ENCODE data around the gene ZNF266.

ZNF266 gene

DNA sequence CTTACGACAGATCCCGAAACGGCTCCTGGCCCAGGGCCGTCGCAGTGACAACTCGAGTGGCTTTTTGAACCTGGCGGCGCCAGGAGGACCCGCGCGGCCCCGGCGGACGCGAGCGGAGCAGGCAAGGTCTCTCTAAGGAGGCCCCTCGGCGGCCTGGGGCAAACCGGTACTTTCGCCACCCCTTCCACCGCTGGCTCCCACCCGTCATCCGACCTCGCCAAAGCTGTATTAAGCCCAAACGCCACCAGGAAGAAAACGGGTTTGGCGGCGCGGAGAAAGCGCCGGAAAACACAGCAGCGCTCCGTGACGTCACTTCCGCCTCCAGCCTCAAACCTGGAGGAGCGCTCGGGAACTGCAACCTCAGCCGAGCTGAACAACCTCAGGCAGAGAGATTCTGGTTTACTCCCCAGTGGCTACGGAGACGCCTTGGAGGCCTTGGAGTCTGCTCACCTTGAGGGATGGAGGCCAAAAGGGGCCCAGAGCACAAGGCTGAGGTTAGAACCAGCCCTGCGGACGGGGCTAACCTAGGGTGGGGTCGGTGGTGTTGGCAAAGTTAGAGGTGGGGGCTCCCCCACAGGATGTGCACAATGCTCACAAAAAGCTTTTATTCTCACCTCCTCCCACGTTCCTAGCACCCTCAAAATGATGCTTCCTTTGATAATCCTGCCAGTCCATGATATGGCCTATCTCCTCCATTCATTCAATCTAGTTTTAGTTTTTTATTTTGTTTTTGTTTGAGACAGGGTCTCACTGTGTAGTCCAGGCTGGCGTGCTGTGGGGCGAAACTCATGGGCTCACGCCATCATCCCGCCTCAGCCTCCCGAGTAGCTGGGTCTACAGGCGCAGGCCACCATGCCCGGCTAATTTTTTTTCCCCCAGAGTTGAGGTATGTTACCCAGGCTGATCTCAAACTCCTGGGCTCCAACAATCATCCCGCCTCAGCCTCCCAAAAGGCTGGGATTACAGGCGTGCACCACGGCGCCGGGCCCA is at the start of gene ZNF266:
Gene ZNF266 (minus strand): TSS at position 295 of the 990 bp plus-strand sequence. CDS start 15,484 bp downstream, outside the sequence.
- DNase-seq, result peak; percentile 93

DNA sequence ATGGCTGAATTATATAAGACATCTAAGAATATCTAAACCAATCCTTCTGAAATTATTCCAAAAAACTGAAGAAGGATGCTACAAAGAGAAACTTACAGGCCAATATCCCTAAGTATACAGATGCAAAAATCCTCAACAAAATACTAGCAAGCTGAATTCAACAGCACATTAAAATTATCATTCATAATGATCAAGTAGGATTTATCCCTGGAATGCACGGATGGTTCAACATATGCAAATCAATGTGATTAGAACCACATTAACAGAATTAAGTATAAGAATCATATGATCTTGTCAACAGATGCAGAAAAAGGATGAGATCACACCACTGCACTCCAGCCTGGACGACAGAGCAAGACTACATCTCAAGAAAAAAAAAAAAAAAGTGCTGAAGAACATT is 49.8 kb upstream of the ZNF266 start:
- DNase-seq, result no peak

DNA sequence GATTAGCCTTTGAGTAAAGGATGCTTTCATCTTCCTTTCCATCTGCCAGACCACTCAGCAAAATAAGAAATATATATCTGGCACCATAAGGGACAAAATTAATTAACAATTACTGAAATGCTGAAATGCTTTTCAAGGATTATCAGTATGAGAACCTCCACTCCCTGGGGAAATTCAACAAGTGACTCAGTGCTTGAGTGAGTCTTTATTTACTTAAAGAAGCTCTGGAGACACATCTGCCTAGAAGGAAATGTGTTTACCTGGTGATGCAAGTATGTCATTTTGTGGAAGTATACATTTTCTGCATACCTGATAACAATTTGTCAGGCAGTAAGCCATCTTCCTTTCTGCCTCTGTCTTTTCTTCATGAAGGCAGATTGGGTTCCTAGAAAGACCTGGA is 39.6 kb upstream of the ZNF266 start:
- no peak for DNase-seq

DNA sequence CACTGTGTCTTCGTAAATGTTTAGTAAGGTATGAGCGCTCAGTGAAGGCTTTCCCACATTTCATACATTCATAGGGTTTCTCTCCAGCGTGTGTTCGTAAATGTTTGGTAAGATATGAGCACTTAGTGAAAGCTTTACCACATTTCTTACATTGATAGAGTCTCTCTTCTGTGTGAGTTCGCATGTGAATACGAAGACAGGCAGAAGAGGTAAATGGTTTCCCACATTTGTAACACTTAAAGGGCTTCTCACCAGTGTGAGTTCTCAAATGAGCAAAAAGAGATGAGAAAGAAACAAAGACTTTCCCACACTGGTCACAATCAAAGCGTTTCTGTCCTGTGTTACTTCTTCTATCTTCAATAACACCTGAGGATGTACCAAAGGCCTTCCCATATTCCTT is 31.8 kb upstream of the ZNF266 start:
- no peak for DNase-seq

DNA sequence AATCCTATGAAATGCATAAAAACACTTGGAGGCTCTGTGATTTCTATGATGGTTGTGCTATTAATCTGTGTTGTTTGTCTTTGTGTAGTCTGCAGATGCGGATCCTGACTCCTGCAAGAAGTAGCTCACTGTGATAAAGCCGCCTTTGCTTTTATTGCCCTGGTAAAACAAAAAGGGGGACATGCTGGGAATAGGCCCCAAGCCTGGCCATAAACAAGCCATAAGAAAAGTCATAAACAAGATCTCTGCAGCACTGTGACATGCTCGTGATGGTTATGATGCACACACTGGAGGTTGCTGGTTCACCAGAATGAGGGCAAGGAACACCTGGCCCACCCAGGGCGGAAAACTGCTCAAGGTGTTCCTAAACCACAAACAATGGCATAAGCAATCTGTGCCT is 26.6 kb upstream of the ZNF266 start:
- no peak for DNase-seq

DNA sequence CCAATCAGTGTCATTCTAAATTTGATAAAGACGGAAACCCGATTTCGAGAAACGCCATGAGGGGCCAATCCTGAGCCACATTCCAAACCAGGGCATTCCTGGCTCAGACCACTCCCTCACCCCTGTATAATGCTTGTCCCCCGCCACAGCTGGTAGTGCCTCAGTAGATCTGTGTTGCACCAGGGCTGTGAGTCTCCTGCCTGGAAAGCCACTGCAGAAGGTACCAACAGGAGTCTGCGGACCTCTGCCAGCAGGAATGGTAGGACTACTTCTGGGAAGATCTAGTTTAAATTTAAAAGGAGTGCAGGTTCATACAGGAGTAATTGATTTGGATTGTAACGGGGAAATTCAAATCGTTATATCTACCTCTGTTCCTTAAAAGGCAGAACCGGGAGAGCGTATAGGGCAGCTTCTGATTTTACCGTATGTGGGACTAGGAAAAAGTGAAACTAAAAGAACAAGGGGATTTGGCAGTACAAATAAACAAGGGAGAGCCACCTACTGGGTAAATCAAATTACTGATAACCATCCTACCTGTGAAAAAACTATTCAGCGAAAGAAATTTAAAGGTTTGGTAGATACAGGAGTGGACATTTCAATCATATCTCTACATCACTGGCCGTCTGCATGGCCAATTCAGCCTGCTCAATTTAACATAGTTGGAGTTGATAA is 20.8 kb upstream of the ZNF266 start:
- DNase-seq, result no peak

DNA sequence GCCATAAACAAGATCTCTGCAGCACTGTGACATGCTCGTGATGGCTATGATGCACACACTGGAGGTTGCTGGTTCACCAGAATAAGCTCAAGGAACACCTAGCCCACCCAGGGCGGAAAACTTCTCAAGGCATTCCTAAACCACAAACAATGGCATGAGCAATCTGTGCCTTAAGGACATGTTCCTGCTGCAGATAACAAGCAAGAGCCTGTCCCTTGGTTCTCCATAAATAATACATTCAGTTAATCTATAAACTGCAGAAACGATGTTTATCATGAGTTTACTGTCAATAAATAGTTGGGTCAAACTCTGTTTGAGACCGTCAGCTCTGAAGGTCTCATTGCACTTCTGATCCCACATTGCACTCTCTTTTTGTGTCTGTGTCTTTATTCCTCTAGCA is 18.6 kb upstream of the ZNF266 start:
- DNase-seq, result no peak

DNA sequence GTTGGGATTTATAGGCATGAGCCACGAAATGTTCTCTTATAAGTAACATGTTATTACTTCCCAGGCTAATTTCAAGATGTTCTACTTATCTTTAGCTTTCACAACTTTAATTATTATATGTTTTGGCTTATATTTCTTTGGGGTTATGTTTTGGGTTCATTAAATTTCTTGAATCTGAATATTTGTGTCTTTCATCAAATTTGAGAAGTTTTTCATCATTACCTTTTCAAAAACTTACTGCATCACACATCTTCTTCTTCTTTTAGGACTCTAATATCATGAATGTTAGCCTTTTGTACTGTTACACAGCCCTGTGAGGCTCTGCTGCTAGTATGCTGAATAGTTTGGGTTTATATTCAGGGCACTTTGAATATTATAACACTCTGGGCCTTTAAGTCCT is 9.7 kb upstream of the ZNF266 start:
- no peak for DNase-seq

DNA sequence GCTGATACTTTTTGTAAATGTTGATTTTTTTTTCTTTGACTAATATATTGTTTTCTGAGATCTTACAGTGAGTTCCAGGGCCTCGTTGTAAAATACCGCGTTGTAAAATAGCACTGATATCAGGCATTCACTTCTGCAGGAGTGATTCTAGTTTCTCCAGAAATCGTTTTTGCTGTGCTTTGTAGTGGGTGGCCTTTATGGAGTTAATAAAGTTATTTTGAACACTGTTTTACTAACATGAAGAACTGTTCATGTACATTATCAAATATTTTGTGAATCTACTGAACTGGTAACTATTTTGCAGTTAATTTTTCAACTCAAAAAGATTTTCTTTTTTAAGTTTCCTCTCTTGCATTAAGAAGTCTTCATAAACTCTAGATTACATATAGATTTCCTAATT is 985 bp upstream of the ZNF266 start:
- no peak for DNase-seq

DNA sequence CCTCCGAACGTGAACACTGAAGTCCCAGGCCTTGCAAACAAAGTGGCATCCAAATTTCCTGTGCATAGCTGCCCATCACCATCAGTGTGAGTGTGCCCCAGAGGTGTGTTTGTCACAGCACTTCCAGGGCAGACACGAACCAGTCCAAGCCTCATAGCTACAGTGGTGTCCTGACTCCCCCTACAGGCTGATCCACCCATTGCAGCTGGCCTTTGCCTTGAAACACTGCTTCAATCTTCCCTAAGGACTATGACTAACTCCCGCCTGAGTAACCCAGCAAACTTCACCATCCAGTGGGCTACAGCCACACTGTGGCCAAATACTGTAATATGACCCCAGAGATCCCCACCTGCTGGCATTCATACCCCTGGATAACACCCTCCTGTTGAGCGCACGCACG is 3.9 kb downstream of the ZNF266 start:
- DNase-seq, result peak; percentile 22

DNA sequence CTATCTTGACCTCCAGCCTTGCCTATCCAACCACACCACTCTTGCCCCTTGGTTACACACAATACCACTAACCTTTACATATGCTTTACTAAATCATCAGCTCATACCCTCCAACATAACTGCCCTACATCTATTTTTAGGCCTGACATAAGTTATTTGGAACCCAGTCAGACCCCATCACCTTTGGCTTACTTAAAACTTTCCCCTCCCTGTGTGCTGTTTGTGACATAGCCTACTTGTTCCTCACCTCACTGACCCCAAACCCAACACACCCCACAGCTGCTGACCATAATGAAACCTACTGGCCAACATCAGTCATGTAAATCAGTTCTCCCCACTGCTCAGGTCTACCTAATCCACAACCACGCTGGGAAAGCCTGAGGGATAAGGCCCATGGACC is 4.9 kb downstream of the ZNF266 start:
- DNase-seq, result no peak

DNA sequence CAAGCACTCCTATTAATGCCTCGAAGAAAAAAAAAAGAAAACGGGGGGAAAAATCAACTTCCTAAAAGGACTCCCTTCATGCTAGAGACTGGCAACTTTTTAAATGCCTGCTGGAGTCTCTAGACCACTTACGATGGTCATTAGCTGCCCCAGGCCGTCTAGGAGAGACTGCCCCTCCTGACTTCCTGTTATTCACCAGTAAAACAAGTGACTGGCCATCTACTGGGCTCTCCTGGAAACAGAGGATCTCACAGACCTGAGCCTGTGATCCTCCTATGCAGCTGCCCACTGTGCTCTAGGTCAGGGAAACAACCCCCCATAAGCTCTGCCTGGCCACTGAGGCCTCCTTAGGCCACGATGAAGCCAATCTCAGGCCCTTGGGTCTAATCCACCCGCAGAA is 7.4 kb downstream of the ZNF266 start:
- no peak for DNase-seq

DNA sequence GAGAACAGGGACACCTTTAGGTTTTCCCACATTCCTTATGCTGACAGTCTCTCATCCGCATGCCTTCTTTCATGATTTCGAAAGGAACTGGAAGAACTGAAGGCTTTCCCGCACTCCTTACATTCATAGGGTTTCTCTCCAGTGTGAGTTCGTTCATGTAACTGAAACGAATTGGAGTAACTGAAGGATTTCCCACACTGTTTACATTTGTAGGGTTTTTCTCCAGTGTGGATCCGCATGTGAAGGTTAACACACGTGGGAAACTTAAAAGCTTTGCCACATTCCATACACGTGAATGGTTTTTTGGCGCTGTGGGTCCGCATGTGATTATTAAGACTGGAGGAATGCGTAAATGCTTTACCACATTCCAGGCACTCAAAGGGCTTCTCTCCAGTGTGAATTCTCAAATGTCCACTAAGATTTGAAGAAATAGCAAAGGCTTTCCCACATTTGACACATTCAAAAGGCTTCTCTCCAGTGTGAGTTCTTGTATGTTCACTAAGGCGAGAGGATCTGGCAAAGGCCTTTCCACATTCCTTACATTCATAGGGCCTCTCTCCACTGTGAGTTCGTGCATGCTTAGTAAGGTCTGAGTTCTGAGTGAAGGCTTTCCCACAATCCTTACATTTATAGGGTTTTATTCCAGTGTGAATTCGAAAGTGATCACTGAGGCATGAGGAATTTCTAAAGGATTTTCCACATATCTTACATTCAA is 22.0 kb downstream of the ZNF266 start:
- DNase-seq, result no peak

DNA sequence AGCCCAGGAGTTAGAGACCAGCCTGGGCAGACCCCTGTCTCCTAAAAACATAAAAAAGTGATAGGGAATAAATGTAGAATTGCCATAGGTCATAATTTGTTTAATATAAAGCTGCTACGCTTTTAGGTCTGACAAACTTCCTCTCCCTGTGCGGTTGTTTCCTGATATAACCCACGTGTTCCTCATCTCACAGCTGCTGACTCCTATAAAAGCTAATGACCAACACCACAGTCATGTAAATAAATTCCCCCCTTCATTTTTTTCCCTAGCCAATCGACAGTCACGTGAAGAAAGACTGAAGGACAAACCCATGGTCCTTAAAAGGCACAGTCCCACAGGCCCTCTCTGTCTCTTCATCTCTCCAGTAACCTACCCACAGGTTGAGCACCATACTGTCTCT is 27.5 kb downstream of the ZNF266 start:
- DNase-seq, result no peak

DNA sequence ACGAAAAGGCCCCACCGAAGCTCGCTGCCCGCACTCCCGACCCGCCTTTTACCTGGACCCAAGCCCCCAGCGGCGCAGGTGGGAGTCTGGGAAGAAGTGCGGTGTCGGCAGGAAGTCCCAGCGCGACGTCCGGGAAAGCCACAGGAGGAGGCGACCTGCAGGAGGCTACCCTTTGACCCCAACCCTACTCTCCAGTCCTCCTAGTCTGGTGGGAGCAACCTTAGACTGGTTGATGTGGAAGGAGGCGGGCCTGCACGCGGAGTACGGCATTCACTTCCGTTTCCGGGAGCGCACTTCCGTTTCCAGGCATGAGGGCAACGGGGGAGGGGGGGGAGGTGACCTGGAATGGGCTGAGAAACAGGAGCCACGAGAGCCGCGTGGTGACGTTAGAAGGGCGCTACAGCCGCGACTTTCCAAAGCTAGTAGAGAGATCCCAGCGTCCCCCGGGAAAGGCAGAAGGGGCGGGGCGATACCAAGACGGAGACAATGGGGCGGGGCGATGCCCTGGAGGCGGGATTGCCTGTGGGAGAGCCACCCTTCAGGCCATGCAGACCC is 28.5 kb downstream of the ZNF266 start:
- peak; percentile 36 for DNase-seq

DNA sequence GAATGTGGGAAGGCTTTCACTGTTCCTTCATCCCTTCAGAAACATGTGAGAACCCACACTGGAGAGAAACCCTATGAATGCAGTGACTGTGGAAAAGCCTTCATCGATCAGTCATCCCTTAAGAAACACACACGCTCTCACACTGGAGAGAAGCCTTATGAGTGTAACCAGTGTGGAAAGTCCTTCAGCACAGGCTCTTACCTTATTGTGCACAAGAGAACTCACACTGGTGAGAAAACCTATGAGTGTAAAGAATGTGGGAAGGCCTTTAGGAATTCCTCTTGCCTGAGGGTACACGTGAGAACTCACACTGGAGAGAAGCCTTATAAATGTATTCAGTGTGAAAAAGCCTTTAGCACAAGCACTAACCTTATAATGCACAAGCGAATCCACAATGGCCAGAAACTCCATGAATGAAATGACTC is 54.0 kb downstream of the ZNF266 start:
- no peak for DNase-seq

DNA sequence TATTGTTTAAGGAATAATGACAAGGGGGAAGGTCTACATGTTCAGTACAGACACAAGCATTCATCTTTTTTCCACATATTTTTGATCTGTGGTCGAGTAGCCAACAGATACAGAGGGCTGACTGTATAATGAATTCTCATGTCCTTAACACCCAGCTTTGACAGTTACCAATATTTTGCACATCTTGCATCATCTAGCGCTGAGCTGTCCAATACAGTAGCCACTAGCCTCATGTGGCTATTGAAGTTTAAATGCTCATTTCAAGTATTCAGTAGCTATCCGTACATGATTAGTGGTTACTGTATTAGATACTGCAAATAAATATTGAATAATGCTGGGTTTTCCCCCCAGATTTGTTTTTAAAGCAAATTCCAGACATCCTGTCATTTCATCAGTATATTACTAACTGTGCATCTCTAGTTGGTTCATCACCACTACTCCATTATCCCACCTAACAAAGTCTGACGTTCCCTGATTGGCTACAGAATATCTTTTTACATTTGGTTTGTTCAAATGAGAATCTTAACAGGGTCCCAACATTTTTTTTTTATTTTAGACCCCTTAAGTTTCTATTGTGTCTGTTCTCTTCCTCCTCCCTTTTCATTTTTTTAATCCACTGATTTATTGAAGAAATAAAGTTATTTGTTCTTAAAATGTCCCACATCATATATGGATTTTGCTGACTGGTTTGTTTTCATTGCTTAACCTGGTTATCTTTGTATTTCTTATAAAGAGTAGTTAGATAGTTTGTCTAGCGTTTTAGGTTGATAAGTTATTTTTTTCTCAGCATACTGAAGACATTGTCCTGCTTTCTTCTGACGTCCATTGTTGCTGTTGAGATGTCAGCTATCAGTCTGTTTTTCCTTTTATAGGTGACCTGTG is 64.4 kb downstream of the ZNF266 start:
- no peak for DNase-seq

DNA sequence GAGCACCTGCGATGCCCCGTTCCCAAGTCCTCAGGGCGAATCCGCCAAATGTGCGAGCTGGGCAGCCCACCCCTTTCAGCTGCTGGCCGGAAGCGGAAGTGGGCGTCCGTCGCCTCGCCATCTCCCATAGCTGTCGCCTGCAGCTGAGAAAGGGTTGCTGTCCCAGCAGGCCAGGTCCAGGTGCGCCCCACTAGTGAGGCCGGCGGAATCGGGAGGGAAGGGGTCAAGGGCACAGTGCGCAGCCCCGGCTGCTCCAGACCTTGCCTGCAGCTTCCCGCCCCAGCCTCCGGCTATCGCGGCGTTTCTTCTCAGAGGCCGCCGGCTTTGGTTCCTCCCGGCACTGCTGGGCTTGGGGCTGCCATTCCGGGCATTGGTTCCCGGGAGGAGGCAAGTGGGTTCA is 72.5 kb downstream of the ZNF266 start, which contains the start of gene ZNF177:
Gene ZNF177 (plus strand): TSS at position 109 of the 400 bp plus-strand sequence. CDS start 15,299 bp downstream, outside the sequence.
- DNase-seq, result no peak

All from activated CD4-positive, alpha-beta T cell treated with anti-CD3 and anti-CD28 coated beads, Interleukin-2, Interleukin-6, amounts not matched to agents 100 ng/mL and 50 ng/mL, durations not matched to agents 16 hours and 8 hours (primary cell).